Panc1 (cell line): Measurements from ENCODE around the gene TFF1. TPM values are rescaled to one million over a fixed set of nuclear protein-coding genes. Genes with fewer than 3 reads are reported as not detected.

Experiments
- ATAC-seq: fragments of 200-7000 bp; cut with Tn5 transposase; 2 replicates; pipeline ENCODE4 v1.9.1; 2020; ENCODE audit warnings: mild to moderate bottlenecking, moderate library complexity
- BruUV-seq: library from RNA; stranded (reverse); fragments of 400-500 nt; replicated peaks from 2 replicates; lab custom pipeline; 2021; lab: Mats Ljungman, UMichigan
- CTCF ChIA-PET: fragments of 300-600 bp; sonication (Branson Sonifier 250); formaldehyde crosslinking; loops from one replicate; lab custom pipeline; 2022; ENCODE audit warnings: antibody characterized with exemption; lab: Charles Lee
- POLR2A ChIA-PET: fragments of 300-600 bp; sonication (Branson Sonifier 250); formaldehyde crosslinking; loops from one replicate; lab custom pipeline; 2022; ENCODE audit warnings: antibody characterized with exemption; lab: Charles Lee
- DNase-seq: peaks from one replicate; pipeline ENCODE4 v3.0.0-alpha.2; 2010; ENCODE audit warnings: low read depth, low spot score
- H3K27ac ChIP-seq: 2 replicates; pipeline ENCODE4 v1.5.1; 2011; ENCODE audit warnings: mild to moderate bottlenecking, low read length, inconsistent platforms
- H3K27me3 ChIP-seq: fragments of 200-500 bp; sonication (Bioruptor generic); 2 replicates; pipeline ENCODE4 v1.6.0; 2014; ENCODE audit warnings: low read length, inconsistent platforms; ENCODE audit not compliant: control insufficient read depth, insufficient read depth
- H3K36me3 ChIP-seq: fragments of 200-500 bp; sonication (Bioruptor generic); 2 replicates; pipeline ENCODE4 v1.5.1; 2014; ENCODE audit warnings: inconsistent platforms, mild to moderate bottlenecking, low read length, moderate library complexity; ENCODE audit not compliant: control insufficient read depth, insufficient read depth
- H3K4me1 ChIP-seq: 2 replicates; pipeline ENCODE4 v1.5.1; 2011; ENCODE audit warnings: inconsistent platforms, mild to moderate bottlenecking, low read length, moderate library complexity; ENCODE audit not compliant: control insufficient read depth, insufficient read depth
- H3K4me3 ChIP-seq, 2 experiments: 2 replicates each; pipeline ENCODE4 v1.5.1; 2011 to 2012; ENCODE audit warnings: low read depth in 2 of 2, low read length in 2 of 2, mild to moderate bottlenecking in 2 of 2, inconsistent platforms in 1 of 2, moderate library complexity in 1 of 2
- H3K9me3 ChIP-seq: fragments of 200-500 bp; sonication (Bioruptor generic); 2 replicates; pipeline ENCODE4 v1.5.1; 2014; ENCODE audit warnings: low read depth, mild to moderate bottlenecking, inconsistent platforms, low read length, moderate library complexity; ENCODE audit not compliant: control insufficient read depth, insufficient read depth
- CTCF ChIP-seq: fragments of 450-650 bp; IDR thresholded peaks from 2 replicates; pipeline ENCODE4 v1.5.1; 2017; ENCODE audit warnings: mild to moderate bottlenecking
- POLR2AphosphoS5 ChIP-seq: IDR thresholded peaks from 2 replicates; pipeline ENCODE4 v1.6.1; 2012; ENCODE audit warnings: mild to moderate bottlenecking, low read depth, low read length, moderate library complexity
- REST ChIP-seq, 2 experiments: IDR thresholded peaks; 2 replicates each; pipeline ENCODE4 v1.6.1; 2011 to 2012; ENCODE audit warnings: low read depth in 2 of 2, control low read depth in 1 of 2, low read length in 1 of 2, mild to moderate bottlenecking in 1 of 2, moderate library complexity in 1 of 2; ENCODE audit not compliant: insufficient read depth in 1 of 2
- SIN3A ChIP-seq: IDR thresholded peaks from 2 replicates; pipeline ENCODE4 v1.6.1; 2012; ENCODE audit warnings: low read depth, mild to moderate bottlenecking, low read length, moderate library complexity, borderline replicate concordance; ENCODE audit not compliant: insufficient read depth
- TCF7L2 ChIP-seq: IDR thresholded peaks from 2 replicates; pipeline ENCODE4 v1.6.1; 2011; ENCODE audit warnings: mild to moderate bottlenecking, low read depth, low read length, inconsistent platforms
- in situ Hi-C: cut with HindIII; loops from 2 replicates; pipeline ENCODE4 v1.10.0; 2016; ENCODE audit warnings: low sequenced_read_pairs, low pct_unique_long_range_greater_than_20kb
- intact Hi-C: fragments of 100-400 bp; cut with micrococcal nuclease; formaldehyde crosslinking; loops from one replicate; pipeline ENCODE4 v1.10.0; 2022; ENCODE audit not compliant: unreplicated experiment
- total RNA-seq: library from RNA; stranded (reverse); gene quantifications from one replicate; pipeline ENCODE4 v1.2.1, GENCODE V29; 2021; ENCODE audit not compliant: unreplicated experiment

Gene TFF1
- total RNA-seq, 1 experiment from 2014 or later, result 0.36 TPM

- POLR2A ChIA-PET, result interaction anchor here (0.7 kb wide), 1 partner anchor 114 kb away, joined by 4 read pairs; no protein-coding TSS in a partner anchor
- Histone ChIP-seq H3K4me3 (no peak overlapping the region), H3K27me3 (no peaks in the 10 kb centered on the region; the same call in 1 of the 2 replicates), H3K36me3 (no peaks in the 10 kb centered on the region), H3K27ac (no peak overlapping the region), H3K4me1 (no peaks in the 10 kb centered on the region), H3K9me3 (no peaks in the 10 kb centered on the region)
- intact Hi-C loops, result no loop called here
- DNase-seq, result no peak
- BruUV-seq, result no TSS peak
- CTCF ChIA-PET, result no interaction called here
- ATAC-seq, result no peak
- TF ChIP-seq POLR2AphosphoS5 (no peak), TCF7L2 (no peak), REST (IDR thresholded peaks at IDR 0.05; ENCODE audit: insufficient read depth in 1 of 2, low read depth in 2 of 2, low read length in 1 of 2) (no peak), SIN3A (no peak), CTCF (no peak)
- in situ Hi-C loops, result no loop called here
These were observed 26.6 kb upstream of the TFF1 start for GRCh38 chr21:42392731-42393442.

- H3K4me3 ChIP-seq, result no peak overlapping the region
- H3K27me3 ChIP-seq, result no peaks in the 10 kb centered on the region; the same call in 1 of the 2 replicates
- no peak for DNase-seq
- no peak for ATAC-seq
- BruUV-seq, result no TSS peak
- in situ Hi-C loops, result no loop called here
- ChIA-PET POLR2A (no interaction called here), CTCF (no interaction called here)
- intact Hi-C loops, result no loop called here
- TF ChIP-seq CTCF, result no peak
- TF ChIP-seq SIN3A, result no peak
- TF ChIP-seq TCF7L2, result no peak
- TF ChIP-seq REST (IDR thresholded peaks at IDR 0.05; ENCODE audit: insufficient read depth in 1 of 2, low read depth in 2 of 2, low read length in 1 of 2), result no peak
- TF ChIP-seq POLR2AphosphoS5, result no peak
- H3K36me3 ChIP-seq, result no peaks in the 10 kb centered on the region
- H3K4me1 ChIP-seq, result no peaks in the 10 kb centered on the region
- no peak overlapping the region for H3K27ac ChIP-seq
- no peaks in the 10 kb centered on the region for H3K9me3 ChIP-seq
These were observed 25.0 kb upstream of the TFF1 start for GRCh38 chr21:42391297-42391696.
